DOHH2 (cell line): ENCODE measurements around the gene INPP4A.

Experiments
- EZH2phosphoT487 ChIP-seq: fragments of 200-600 bp; sonication (generic); IDR thresholded peaks from 2 replicates; pipeline ENCODE4 v1.6.1; 2017; ENCODE audit warnings: borderline replicate concordance, mild to moderate bottlenecking, antibody characterized with exemption, low read length, moderate library complexity, mixed read lengths
- TF ChIP-seq, protein P1 (sequence below): fragments of 200-600 bp; sonication (generic); IDR thresholded peaks from one replicate; pipeline ENCODE4 v1.5.1; 2014; ENCODE audit warnings: antibody characterized with exemption, mild to moderate bottlenecking, low read depth, low read length; ENCODE audit not compliant: poor library complexity, severe bottlenecking

DNA sequence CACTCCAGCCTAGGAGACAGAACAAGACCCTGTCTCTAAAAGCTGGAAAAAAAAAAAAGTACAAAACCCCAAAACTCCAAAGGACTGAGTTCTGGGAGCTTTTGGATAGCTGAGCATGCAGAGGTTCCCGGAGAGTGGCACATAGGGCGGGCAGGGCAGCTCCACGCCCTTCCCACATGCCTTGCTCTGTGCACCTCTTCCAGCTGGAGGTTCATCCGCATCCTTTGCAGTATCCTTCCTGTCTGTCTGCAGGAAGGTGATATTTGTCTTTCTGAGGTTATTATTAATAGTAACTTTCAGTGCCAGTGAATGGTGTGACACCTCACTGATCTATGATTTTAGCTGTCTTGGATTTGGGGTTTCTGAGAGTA, 70.2 kb downstream of the INPP4A start:
- TF ChIP-seq, protein P1, sequence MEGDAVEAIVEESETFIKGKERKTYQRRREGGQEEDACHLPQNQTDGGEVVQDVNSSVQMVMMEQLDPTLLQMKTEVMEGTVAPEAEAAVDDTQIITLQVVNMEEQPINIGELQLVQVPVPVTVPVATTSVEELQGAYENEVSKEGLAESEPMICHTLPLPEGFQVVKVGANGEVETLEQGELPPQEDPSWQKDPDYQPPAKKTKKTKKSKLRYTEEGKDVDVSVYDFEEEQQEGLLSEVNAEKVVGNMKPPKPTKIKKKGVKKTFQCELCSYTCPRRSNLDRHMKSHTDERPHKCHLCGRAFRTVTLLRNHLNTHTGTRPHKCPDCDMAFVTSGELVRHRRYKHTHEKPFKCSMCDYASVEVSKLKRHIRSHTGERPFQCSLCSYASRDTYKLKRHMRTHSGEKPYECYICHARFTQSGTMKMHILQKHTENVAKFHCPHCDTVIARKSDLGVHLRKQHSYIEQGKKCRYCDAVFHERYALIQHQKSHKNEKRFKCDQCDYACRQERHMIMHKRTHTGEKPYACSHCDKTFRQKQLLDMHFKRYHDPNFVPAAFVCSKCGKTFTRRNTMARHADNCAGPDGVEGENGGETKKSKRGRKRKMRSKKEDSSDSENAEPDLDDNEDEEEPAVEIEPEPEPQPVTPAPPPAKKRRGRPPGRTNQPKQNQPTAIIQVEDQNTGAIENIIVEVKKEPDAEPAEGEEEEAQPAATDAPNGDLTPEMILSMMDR: no peak
- no peak for TF ChIP-seq EZH2phosphoT487
